Parathyroid adenoma (tissue), 2 donors: ENCODE measurements around the gene B3GALT6.

Experiments
- H2AFZ ChIP-seq: fragments of 300-600 bp; sonication (generic); one replicate; pipeline ENCODE4 v1.7.0; 2017; ENCODE audit warnings: antibody characterized with exemption, mild to moderate bottlenecking
- H3K27ac ChIP-seq: fragments of 300-600 bp; sonication (generic); one replicate; pipeline ENCODE4 v1.7.0; 2017
- H3K27me3 ChIP-seq: fragments of 300-600 bp; sonication (generic); one replicate; pipeline ENCODE4 v1.7.0; 2017; ENCODE audit warnings: low read length; ENCODE audit not compliant: control insufficient read depth, insufficient read depth
- H3K36me3 ChIP-seq: fragments of 300-600 bp; sonication (generic); one replicate; pipeline ENCODE4 v1.7.0; 2017; ENCODE audit warnings: low read length; ENCODE audit not compliant: control insufficient read depth, insufficient read depth
- H3K4me1 ChIP-seq: fragments of 300-600 bp; sonication (generic); one replicate; pipeline ENCODE4 v1.7.0; 2017; ENCODE audit warnings: control low read depth
- H3K4me2 ChIP-seq: fragments of 300-600 bp; sonication (generic); one replicate; pipeline ENCODE4 v1.7.0; 2017; ENCODE audit warnings: low read length
- H3K4me3 ChIP-seq: fragments of 300-600 bp; sonication (generic); one replicate; pipeline ENCODE4 v1.7.0; 2017; ENCODE audit warnings: low read depth, low read length
- H3K79me2 ChIP-seq: fragments of 300-600 bp; sonication (generic); one replicate; pipeline ENCODE4 v1.7.0; 2017; ENCODE audit warnings: control low read depth
- H3K9ac ChIP-seq: fragments of 300-600 bp; sonication (generic); one replicate; pipeline ENCODE4 v1.7.0; 2017; ENCODE audit warnings: mild to moderate bottlenecking
- H3K9me3 ChIP-seq: fragments of 300-600 bp; sonication (generic); one replicate; pipeline ENCODE4 v1.7.0; 2017; ENCODE audit warnings: low read length; ENCODE audit not compliant: control insufficient read depth
- CTCF ChIP-seq: fragments of 300-600 bp; sonication (generic); IDR thresholded peaks from one replicate; pipeline ENCODE4 v1.7.0; 2017; ENCODE audit warnings: antibody characterized with exemption, mild to moderate bottlenecking
- donor health status: primary hyperparathyroidism.

The B3GALT6 gene

GRCh38 chr1:1226566-1227362, 5.3 kb upstream of the B3GALT6 start:
- no peak overlapping the region for H3K4me3 ChIP-seq
- no peak overlapping the region for H3K9ac ChIP-seq
- H3K27ac ChIP-seq, result no peak overlapping the region
- no peaks in the 10 kb centered on the region for H3K36me3 ChIP-seq
- TF ChIP-seq CTCF, result no peak
- no peak overlapping the region for H2AFZ ChIP-seq
- peaks cover 5% of the 10 kb centered on the region for H3K4me1 ChIP-seq
- no peak overlapping the region for H3K4me2 ChIP-seq
- H3K79me2 ChIP-seq, result peaks cover 33% of the 10 kb centered on the region
- H3K9me3 ChIP-seq, result no peaks in the 10 kb centered on the region
- H3K27me3 ChIP-seq, result no peaks in the 10 kb centered on the region

GRCh38 chr1:1227386-1227785, 4.7 kb upstream of the B3GALT6 start:
- Histone ChIP-seq H3K79me2 (peaks cover 33% of the 10 kb centered on the region), H3K27me3 (no peaks in the 10 kb centered on the region), H3K4me3 (no peak overlapping the region), H3K4me2 (no peak overlapping the region), H3K9ac (no peak overlapping the region), H3K27ac (no peak overlapping the region), H3K9me3 (no peaks in the 10 kb centered on the region), H3K4me1 (peaks cover 5% of the 10 kb centered on the region), H2AFZ (no peak overlapping the region), H3K36me3 (no peaks in the 10 kb centered on the region)
- no peak for TF ChIP-seq CTCF

GRCh38 chr1:1228187-1228586, 3.9 kb upstream of the B3GALT6 start:
- Histone ChIP-seq H3K27me3 (no peaks in the 10 kb centered on the region), H3K9ac (no peak overlapping the region), H2AFZ (no peak overlapping the region), H3K79me2 (peaks cover 33% of the 10 kb centered on the region), H3K27ac (no peak overlapping the region), H3K4me3 (no peak overlapping the region), H3K36me3 (no peaks in the 10 kb centered on the region), H3K4me1 (peaks cover 5% of the 10 kb centered on the region), H3K9me3 (no peaks in the 10 kb centered on the region), H3K4me2 (no peak overlapping the region)
- no peak for TF ChIP-seq CTCF

GRCh38 chr1:1228596-1229321, 3.3 kb upstream of the B3GALT6 start:
- no peak overlapping the region for H3K4me3 ChIP-seq
- no peak overlapping the region for H3K9ac ChIP-seq
- no peak for TF ChIP-seq CTCF
- H3K27ac ChIP-seq, result no peak overlapping the region
- H3K9me3 ChIP-seq, result no peaks in the 10 kb centered on the region
- peaks cover 5% of the 10 kb centered on the region for H3K4me1 ChIP-seq
- H3K27me3 ChIP-seq, result no peaks in the 10 kb centered on the region
- no peak overlapping the region for H3K4me2 ChIP-seq
- no peaks in the 10 kb centered on the region for H3K36me3 ChIP-seq
- peaks cover 33% of the 10 kb centered on the region for H3K79me2 ChIP-seq
- no peak overlapping the region for H2AFZ ChIP-seq
